Fibroblast of the aortic adventitia (primary cell): ENCODE data around the gene SPATC1L. TPM values are rescaled to one million over a fixed set of nuclear protein-coding genes. Genes with fewer than 3 reads are reported as not detected.

Experiments used
- DNase-seq: peaks from one replicate; pipeline ENCODE4 v3.0.0-alpha.2; 2010; ENCODE audit warnings: low read depth
- H3K4me3 ChIP-seq: 2 replicates; pipeline ENCODE4 v1.5.1; 2011; ENCODE audit warnings: low read depth, mild to moderate bottlenecking, control low read depth, low read length, moderate library complexity
- total RNA-seq: library from RNA; depleted of rRNA; stranded (reverse); fragments of >200 nt; gene quantifications from 2 replicates; pipeline ENCODE4 v1.2.3, GENCODE V29; 2012; ENCODE audit warnings: low replicate concordance
- TF ChIP-seq, protein P1 (sequence below): IDR thresholded peaks from 2 replicates; pipeline ENCODE4 v1.5.1; 2011; ENCODE audit warnings: mild to moderate bottlenecking, low read length, control low read depth, inconsistent platforms; ENCODE audit not compliant: insufficient read depth

Gene SPATC1L
- total RNA-seq, 1 donor, result 9.4 TPM

- no peak for DNase-seq
- H3K4me3 ChIP-seq, result no peak overlapping the region
- TF ChIP-seq, protein P1, sequence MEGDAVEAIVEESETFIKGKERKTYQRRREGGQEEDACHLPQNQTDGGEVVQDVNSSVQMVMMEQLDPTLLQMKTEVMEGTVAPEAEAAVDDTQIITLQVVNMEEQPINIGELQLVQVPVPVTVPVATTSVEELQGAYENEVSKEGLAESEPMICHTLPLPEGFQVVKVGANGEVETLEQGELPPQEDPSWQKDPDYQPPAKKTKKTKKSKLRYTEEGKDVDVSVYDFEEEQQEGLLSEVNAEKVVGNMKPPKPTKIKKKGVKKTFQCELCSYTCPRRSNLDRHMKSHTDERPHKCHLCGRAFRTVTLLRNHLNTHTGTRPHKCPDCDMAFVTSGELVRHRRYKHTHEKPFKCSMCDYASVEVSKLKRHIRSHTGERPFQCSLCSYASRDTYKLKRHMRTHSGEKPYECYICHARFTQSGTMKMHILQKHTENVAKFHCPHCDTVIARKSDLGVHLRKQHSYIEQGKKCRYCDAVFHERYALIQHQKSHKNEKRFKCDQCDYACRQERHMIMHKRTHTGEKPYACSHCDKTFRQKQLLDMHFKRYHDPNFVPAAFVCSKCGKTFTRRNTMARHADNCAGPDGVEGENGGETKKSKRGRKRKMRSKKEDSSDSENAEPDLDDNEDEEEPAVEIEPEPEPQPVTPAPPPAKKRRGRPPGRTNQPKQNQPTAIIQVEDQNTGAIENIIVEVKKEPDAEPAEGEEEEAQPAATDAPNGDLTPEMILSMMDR, result no peak
Observed at GRCh38 chr21:46210378-46211136, 26.3 kb upstream of the SPATC1L start.

DNA sequence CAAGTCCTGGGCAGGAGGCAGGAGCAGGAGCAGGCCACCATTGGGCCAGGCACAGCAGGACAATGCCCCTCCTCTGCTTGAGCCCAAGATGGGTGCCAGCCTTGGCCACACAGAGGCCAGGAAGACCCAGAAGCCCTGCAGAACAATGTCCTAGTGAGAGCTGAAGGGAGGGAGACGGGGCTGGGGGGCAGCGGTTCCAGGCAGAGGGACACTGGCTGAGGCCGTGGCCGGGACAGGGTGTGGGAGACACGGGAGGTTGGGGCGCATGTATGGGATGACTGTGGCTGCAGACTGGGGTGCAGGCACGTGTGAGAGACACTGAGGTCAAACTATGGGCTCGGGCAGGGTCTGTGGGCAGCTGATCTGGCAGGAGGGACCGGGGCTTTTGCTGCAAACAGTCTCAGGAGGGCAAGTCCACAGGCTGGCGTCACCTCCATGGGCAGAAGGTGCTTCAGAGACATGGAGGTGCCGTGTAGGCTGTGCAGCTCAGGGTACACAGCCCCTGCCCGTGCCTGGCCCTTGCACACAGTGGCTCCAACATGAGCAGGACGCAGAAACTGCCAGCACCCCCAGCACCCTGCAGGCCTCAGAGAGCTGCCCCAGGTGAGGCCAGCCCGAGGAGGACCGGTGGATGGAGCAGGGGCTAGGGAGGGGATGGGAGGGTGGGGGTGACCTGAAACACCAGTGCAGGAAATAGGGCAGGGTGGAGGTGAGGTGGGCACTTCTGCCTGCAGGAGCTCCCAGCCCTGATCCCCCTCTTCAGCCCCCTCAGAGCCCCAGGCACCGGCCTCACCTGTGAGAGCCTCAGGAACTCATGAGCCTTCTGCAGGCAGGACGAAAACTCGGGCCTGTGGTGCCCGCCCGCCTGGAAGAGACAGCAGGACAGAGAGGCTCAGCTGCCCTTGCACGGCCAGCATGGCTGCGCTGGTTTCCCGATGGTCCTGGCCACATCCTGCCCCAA is 24.8 kb upstream of the SPATC1L start:
- no peak overlapping the region for H3K4me3 ChIP-seq
- TF ChIP-seq, protein P1, result no peak
- DNase-seq, result no peak

- DNase-seq, result no peak
- TF ChIP-seq, protein P1, result no peak
- H3K4me3 ChIP-seq, result no peak overlapping the region
Observed at GRCh38 chr21:46207920-46208591, 23.8 kb upstream of the SPATC1L start.

- TF ChIP-seq, protein P1, result no peak
- DNase-seq, result no peak
- H3K4me3 ChIP-seq, result no peak overlapping the region
Observed at GRCh38 chr21:46207006-46207919, 23.0 kb upstream of the SPATC1L start.

DNA sequence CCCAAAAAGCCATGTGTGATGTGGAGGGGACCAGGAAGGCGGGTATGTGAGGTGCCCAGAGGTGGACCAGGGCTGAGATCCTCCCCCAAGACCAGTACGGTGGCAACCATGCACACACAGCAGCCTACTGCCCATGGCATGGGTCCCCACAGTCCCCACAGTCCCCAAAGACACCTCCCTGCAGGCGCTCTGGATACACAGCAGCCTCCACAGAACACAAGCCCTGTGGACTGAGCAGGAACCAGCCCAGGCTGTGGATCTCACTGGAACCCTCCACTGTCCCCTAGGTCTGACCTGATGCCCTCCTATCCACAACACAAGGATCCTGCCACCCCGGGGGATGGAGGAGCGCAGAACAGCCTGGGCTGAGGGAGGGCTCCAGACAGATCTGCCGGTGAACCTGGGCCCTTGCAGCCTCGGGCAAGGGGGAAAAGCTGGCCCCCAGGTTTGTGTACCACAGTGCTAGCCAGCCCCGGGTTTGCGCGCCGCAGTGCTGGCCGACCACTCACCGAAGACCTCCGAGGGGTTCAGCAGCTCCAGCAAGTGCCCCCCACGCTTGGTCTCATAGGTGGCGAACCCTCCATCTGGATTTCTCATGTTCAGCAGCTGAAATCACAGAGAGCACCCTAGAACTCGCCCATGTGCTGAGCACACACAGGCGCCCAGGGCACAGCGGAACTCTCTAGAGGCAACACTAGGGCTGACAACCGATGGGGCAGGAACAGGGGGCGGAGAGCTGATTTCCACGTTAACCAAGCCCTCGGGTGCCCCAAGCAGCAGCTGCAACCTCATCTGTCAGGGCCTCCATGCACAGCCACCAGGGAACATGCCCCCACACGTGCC is 22.1 kb upstream of the SPATC1L start:
- no peak for DNase-seq
- TF ChIP-seq, protein P1, result no peak
- no peak overlapping the region for H3K4me3 ChIP-seq
